Caco-2 (cell line): ENCODE measurements around the gene IMMP2L. TPM values are rescaled to one million over a fixed set of nuclear protein-coding genes. Genes with fewer than 3 reads are reported as not detected.

ENCODE experiments used
- BruUV-seq: library from RNA; stranded (reverse); fragments of 400-500 nt; replicated peaks from 2 replicates; lab custom pipeline; 2021; lab: Mats Ljungman, UMichigan
- CTCF ChIA-PET: fragments of 300-600 bp; sonication (Branson Sonifier 250); formaldehyde crosslinking; loops from one replicate; lab custom pipeline; 2022; ENCODE audit warnings: antibody characterized with exemption; lab: Charles Lee
- POLR2A ChIA-PET: fragments of 300-600 bp; sonication (Branson Sonifier 250); formaldehyde crosslinking; loops from one replicate; lab custom pipeline; 2022; ENCODE audit warnings: antibody characterized with exemption; lab: Charles Lee
- DNase-seq, 2 experiments: peaks; one replicate each; pipeline versions ENCODE4 v3.0.0 to v3.0.0-alpha.2; 2020 to 2022
- H3K27me3 ChIP-seq: replicated peaks from 2 replicates; pipeline ENCODE4 v1.6.0; 2011; ENCODE audit warnings: low read length; ENCODE audit not compliant: control insufficient read depth, insufficient read depth
- H3K36me3 ChIP-seq: 2 replicates; pipeline ENCODE4 v1.5.1; 2011; ENCODE audit warnings: low read length; ENCODE audit not compliant: control insufficient read depth, insufficient read depth
- H3K4me1 ChIP-seq: fragments of 250-450 bp; sonication (Bioruptor Pico); 2 replicates; pipeline ENCODE4 v1.5.1; 2020; ENCODE audit warnings: mild to moderate bottlenecking
- H3K4me3 ChIP-seq: 2 replicates; pipeline ENCODE4 v1.5.1; 2011; ENCODE audit warnings: low read depth, mild to moderate bottlenecking, control low read depth, low read length
- H3K9me3 ChIP-seq: fragments of 250-450 bp; sonication (Bioruptor Pico); 2 replicates; pipeline ENCODE4 v1.5.1; 2020; ENCODE audit warnings: mild to moderate bottlenecking, moderate library complexity
- H3K27ac Mint-ChIP-seq: one replicate; pipeline ENCODE4 v1.8.0; 2022; ENCODE audit warnings: mixed read lengths; ENCODE audit not compliant: unreplicated experiment
- H3K27me3 Mint-ChIP-seq: one replicate; pipeline ENCODE4 v1.8.0; 2022; ENCODE audit warnings: mixed read lengths; ENCODE audit not compliant: insufficient read depth, unreplicated experiment
- H3K36me3 Mint-ChIP-seq: one replicate; pipeline ENCODE4 v1.8.0; 2022; ENCODE audit warnings: mild to moderate bottlenecking, mixed read lengths; ENCODE audit not compliant: insufficient read depth, unreplicated experiment
- H3K4me1 Mint-ChIP-seq: one replicate; pipeline ENCODE4 v1.8.0; 2022; ENCODE audit warnings: low read depth, mixed read lengths; ENCODE audit not compliant: unreplicated experiment
- H3K4me3 Mint-ChIP-seq: one replicate; pipeline ENCODE4 v1.8.0; 2022; ENCODE audit warnings: mild to moderate bottlenecking, moderate library complexity, mixed read lengths; ENCODE audit not compliant: unreplicated experiment
- H3K9me3 Mint-ChIP-seq: one replicate; pipeline ENCODE4 v1.8.0; 2022; ENCODE audit warnings: mixed read lengths; ENCODE audit not compliant: unreplicated experiment
- intact Hi-C: fragments of 100-400 bp; cut with micrococcal nuclease; formaldehyde crosslinking; loops from one replicate; pipeline ENCODE4 v1.10.0; 2022; ENCODE audit not compliant: unreplicated experiment
- total RNA-seq: library from RNA; stranded (reverse); gene quantifications from 2 replicates; pipeline ENCODE4 v1.2.3, GENCODE V29; 2022
- TF ChIP-seq, protein P1 (sequence below), 2 experiments: fragments of 200-600 bp in 1 of 2; IDR thresholded peaks; 1 replicate in 1 of 2; 2 replicates in 1 of 2; pipeline versions ENCODE4 v1.5.1 to v1.8.0; 2011 to 2022; ENCODE audit warnings: antibody characterized with exemption in 1 of 2, control low read depth in 1 of 2, inconsistent platforms in 1 of 2, low read depth in 1 of 2, low read length in 1 of 2, mild to moderate bottlenecking in 1 of 2, moderate library complexity in 1 of 2; ENCODE audit not compliant: insufficient read depth in 1 of 2, severe bottlenecking in 1 of 2, unreplicated experiment in 1 of 2

Gene IMMP2L
- total RNA-seq, 1 experiment from 2014 or later: 9.5 TPM

DNA sequence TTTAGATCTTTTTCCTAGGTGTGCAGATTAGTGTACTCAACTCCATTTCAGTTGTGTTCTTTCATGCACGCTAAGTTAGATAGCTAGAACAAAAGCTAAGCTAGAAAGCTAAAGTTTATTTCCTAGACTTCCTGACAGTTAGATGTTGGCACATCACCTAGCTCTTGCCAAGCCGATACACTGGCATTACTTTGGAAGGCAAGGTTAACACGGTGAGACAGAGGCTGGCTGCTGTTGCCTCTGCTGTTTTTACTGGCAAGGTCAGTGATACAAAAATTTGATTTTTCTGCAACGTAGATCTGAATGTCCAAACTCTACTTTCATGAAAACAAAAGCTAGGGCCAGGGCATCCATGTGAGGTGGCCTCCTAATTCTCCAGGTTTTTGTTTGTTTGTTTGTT is 203.4 kb downstream of the IMMP2L start:
- CTCF ChIA-PET: no interaction called here
- Mint-ChIP-seq H3K9me3 (no peaks in the 10 kb centered on the region), H3K4me1 (no peaks in the 10 kb centered on the region), H3K4me3 (no peak overlapping the region), H3K27me3 (no peaks in the 10 kb centered on the region), H3K36me3 (no peaks in the 10 kb centered on the region), H3K27ac (no peak overlapping the region)
- POLR2A ChIA-PET: no interaction called here
- TF ChIP-seq, protein P1, sequence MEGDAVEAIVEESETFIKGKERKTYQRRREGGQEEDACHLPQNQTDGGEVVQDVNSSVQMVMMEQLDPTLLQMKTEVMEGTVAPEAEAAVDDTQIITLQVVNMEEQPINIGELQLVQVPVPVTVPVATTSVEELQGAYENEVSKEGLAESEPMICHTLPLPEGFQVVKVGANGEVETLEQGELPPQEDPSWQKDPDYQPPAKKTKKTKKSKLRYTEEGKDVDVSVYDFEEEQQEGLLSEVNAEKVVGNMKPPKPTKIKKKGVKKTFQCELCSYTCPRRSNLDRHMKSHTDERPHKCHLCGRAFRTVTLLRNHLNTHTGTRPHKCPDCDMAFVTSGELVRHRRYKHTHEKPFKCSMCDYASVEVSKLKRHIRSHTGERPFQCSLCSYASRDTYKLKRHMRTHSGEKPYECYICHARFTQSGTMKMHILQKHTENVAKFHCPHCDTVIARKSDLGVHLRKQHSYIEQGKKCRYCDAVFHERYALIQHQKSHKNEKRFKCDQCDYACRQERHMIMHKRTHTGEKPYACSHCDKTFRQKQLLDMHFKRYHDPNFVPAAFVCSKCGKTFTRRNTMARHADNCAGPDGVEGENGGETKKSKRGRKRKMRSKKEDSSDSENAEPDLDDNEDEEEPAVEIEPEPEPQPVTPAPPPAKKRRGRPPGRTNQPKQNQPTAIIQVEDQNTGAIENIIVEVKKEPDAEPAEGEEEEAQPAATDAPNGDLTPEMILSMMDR (IDR thresholded peaks at IDR 0.05; ENCODE audit: insufficient read depth in 1 of 2, low read depth in 1 of 2, low read length in 1 of 2, severe bottlenecking in 1 of 2, unreplicated experiment in 1 of 2): no peak
- H3K36me3 ChIP-seq: no peaks in the 10 kb centered on the region
- no TSS peak for BruUV-seq
- no peak overlapping the region for H3K4me3 ChIP-seq
- no peaks in the 10 kb centered on the region for H3K27me3 ChIP-seq
- no peak for DNase-seq
- H3K9me3 ChIP-seq: no peaks in the 10 kb centered on the region
- no peaks in the 10 kb centered on the region for H3K4me1 ChIP-seq
- intact Hi-C loops: no loop called here

DNA sequence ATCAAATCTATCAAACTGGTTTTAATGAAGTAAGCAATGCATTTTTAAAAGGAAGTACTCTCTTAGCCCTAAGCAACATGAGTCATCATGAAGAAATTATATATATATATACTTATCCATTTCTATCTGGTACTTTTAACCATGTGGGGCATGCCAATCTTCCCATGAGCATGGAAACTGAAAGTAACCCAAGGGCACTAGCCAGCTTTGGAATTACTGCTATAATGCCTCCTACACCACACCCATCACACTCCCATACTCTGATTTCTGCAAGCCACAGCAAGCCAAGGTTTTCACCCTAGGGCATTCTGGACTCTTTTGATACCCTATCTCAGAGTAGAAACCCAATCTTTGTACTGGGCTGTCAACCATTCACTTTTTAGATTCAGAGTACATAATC is 204.6 kb downstream of the IMMP2L start:
- Mint-ChIP-seq H3K4me1 (no peaks in the 10 kb centered on the region), H3K9me3 (no peaks in the 10 kb centered on the region), H3K27me3 (no peaks in the 10 kb centered on the region), H3K36me3 (no peaks in the 10 kb centered on the region), H3K4me3 (no peak overlapping the region), H3K27ac (no peak overlapping the region)
- TF ChIP-seq, protein P1 (IDR thresholded peaks at IDR 0.05; ENCODE audit: insufficient read depth in 1 of 2, low read depth in 1 of 2, low read length in 1 of 2, severe bottlenecking in 1 of 2, unreplicated experiment in 1 of 2): no peak
- POLR2A ChIA-PET: no interaction called here
- intact Hi-C loops: no loop called here
- no peak overlapping the region for H3K4me3 ChIP-seq
- no peaks in the 10 kb centered on the region for H3K9me3 ChIP-seq
- H3K27me3 ChIP-seq: no peaks in the 10 kb centered on the region
- no TSS peak for BruUV-seq
- no peak for DNase-seq
- H3K36me3 ChIP-seq: no peaks in the 10 kb centered on the region
- H3K4me1 ChIP-seq: no peaks in the 10 kb centered on the region
- CTCF ChIA-PET: no interaction called here

DNA sequence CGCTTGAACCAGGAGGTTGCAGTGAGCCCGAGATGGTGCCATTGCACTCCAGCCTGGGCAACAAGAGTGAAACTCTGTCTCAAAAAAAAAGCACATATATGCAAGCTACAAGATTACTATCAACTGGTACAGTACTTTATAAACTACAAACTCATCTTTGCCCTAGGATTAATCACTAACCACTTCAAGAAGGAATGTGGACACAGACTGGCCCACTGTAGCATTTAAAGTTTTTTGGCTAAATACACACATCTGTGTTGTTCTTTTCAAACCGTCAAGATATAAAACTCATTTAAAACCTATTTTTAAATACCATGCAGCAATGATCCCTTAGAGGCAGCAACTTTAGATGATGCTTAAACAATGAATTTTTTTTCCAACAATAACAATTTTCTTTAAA is 205.4 kb downstream of the IMMP2L start:
- ChIA-PET POLR2A (no interaction called here), CTCF (no interaction called here)
- no peaks in the 10 kb centered on the region for H3K9me3 Mint-ChIP-seq
- H3K27ac Mint-ChIP-seq: no peak overlapping the region
- no peak for DNase-seq
- TF ChIP-seq, protein P1 (IDR thresholded peaks at IDR 0.05; ENCODE audit: insufficient read depth in 1 of 2, low read depth in 1 of 2, low read length in 1 of 2, severe bottlenecking in 1 of 2, unreplicated experiment in 1 of 2): no peak
- Histone ChIP-seq H3K9me3 (no peaks in the 10 kb centered on the region), H3K36me3 (no peaks in the 10 kb centered on the region), H3K27me3 (no peaks in the 10 kb centered on the region), H3K4me1 (no peaks in the 10 kb centered on the region), H3K4me3 (no peak overlapping the region)
- intact Hi-C loops: no loop called here
- H3K4me3 Mint-ChIP-seq: no peak overlapping the region
- H3K36me3 Mint-ChIP-seq: no peaks in the 10 kb centered on the region
- BruUV-seq: no TSS peak
- H3K27me3 Mint-ChIP-seq: no peaks in the 10 kb centered on the region
- no peaks in the 10 kb centered on the region for H3K4me1 Mint-ChIP-seq
